K562 (cell line): ENCODE data around the gene FOXJ2.

ENCODE experiments used
- CHD1 ChIP-seq: fragments of 200-600 bp; sonication (generic); IDR thresholded peaks from one replicate; pipeline ENCODE4 v1.6.1; 2012; ENCODE audit warnings: mild to moderate bottlenecking, moderate library complexity, low read length, inconsistent platforms
- CTCF ChIP-seq, 3 experiments: IDR thresholded peaks in 2 of 3; conservative IDR thresholded peaks in 1 of 3; 2 replicates each; pipeline ENCODE4 v1.5.1; 2011 to 2012; ENCODE audit warnings: low read length in 3 of 3, mild to moderate bottlenecking in 3 of 3, control low read depth in 2 of 3, improper control_type of control experiment in 1 of 3, inconsistent platforms in 1 of 3, low read depth in 1 of 3, mixed read lengths in 1 of 3, moderate library complexity in 1 of 3; ENCODE audit not compliant: insufficient read depth in 2 of 3
- EP300 ChIP-seq: IDR thresholded peaks from 2 replicates; pipeline ENCODE4 v1.6.1; 2012; ENCODE audit warnings: low read length, improper control_type of control experiment
- MAFK ChIP-seq: IDR thresholded peaks from 2 replicates; pipeline ENCODE4 v1.6.1; 2011; ENCODE audit warnings: low read length, improper control_type of control experiment
- SAP30 ChIP-seq: fragments of 200-600 bp; sonication (generic); IDR thresholded peaks from 2 replicates; pipeline ENCODE4 v1.6.1; 2012; ENCODE audit warnings: borderline replicate concordance, low read depth, mild to moderate bottlenecking, moderate library complexity, low read length, control low read depth, inconsistent platforms; ENCODE audit not compliant: insufficient read depth, poor library complexity, severe bottlenecking
- SFPQ ChIP-seq: fragments of 200-400 bp; formaldehyde crosslinking; IDR thresholded peaks from 2 replicates; pipeline ENCODE4 v1.6.1; 2017; ENCODE audit warnings: mild to moderate bottlenecking, low read depth, low read length, moderate library complexity
- U2AF1 ChIP-seq: fragments of 200-400 bp; formaldehyde crosslinking; optimal IDR thresholded peaks from 2 replicates; pipeline ENCODE3; 2017; ENCODE audit warnings: mild to moderate bottlenecking, low read depth, low read length, moderate library complexity
- ZBTB33 ChIP-seq: sonication (generic); formaldehyde crosslinking; IDR thresholded peaks from 2 replicates; pipeline ENCODE4 v1.8.1; 2023; ENCODE audit warnings: mild to moderate bottlenecking, missing genetic modification reagents
- ZNF707 ChIP-seq: fragments of 250-450 bp; sonication (Bioruptor Pico); conservative IDR thresholded peaks from 2 replicates; pipeline ENCODE4 v1.8.0; 2022; ENCODE audit warnings: inconsistent platforms, mild to moderate bottlenecking, moderate library complexity

GRCh38 chr12:8075935-8076334 lies 43.4 kb downstream of the FOXJ2 start:
- TF ChIP-seq CTCF (IDR thresholded peaks at IDR 0.05 in 2 of 3, conservative IDR thresholded peaks at IDR 0.05 in 1 of 3; ENCODE audit: insufficient read depth in 2 of 3, low read depth in 1 of 3, low read length in 3 of 3) (no peak), EP300 (no peak), SAP30 (no peak), U2AF1 (no peak), SFPQ (no peak), MAFK (no peak), ZBTB33 (no peak), CHD1 (no peak), ZNF707 (CRISPR knock-in tag) (no peak)
